K562 (cell line): ENCODE data around the gene CC2D1A. TPM values are rescaled to one million over a fixed set of nuclear protein-coding genes. Genes with fewer than 3 reads are reported as not detected.
A peak's percentile ranks its signal among the peaks of the same experiment; 100 is the strongest.

Source experiments
- ATAC-seq: fragments of 200-7000 bp; cut with Tn5 transposase; 3 replicates; pipeline ENCODE4 v1.9.1; 2020; ENCODE audit warnings: moderate library complexity
- BruUV-seq: library from RNA; stranded (reverse); fragments of 400-500 nt; replicated peaks from 2 replicates; lab custom pipeline; 2021; lab: Mats Ljungman, UMichigan
- CTCF ChIA-PET: fragments of 300-600 bp; formaldehyde crosslinking; extraction: SDS; loops from one replicate; lab custom pipeline; 2021; ENCODE audit warnings: low intra/inter-chr PET ratio; lab: Yijun Ruan, JAX
- POLR2A ChIA-PET: fragments of 300-600, 350-650 bp; sonication (Branson Sonifier 250); formaldehyde crosslinking; extraction: SDS; loops from one replicate; lab custom pipeline; 2021; ENCODE audit warnings: antibody characterized with exemption, inconsistent platforms; lab: Yijun Ruan, JAX
- DNase-seq, 4 experiments: peaks; one replicate each; pipeline versions ENCODE4 v3.0.0 to v3.0.0-alpha.2; 2011 to 2018; ENCODE audit warnings: low spot score in 3 of 4, mixed read lengths in 3 of 4; ENCODE audit errors: extremely low read depth in 1 of 4
- FAIRE-seq: peaks from 2 replicates; lab custom pipeline; 2011; peaks lifted over from hg19 to GRCh38; lab: Jason Lieb, UNC
- H2AFZ ChIP-seq: 2 replicates; pipeline ENCODE4 v1.6.0; 2011; ENCODE audit warnings: low read depth, low read length, control low read depth, inconsistent platforms
- H3K27ac ChIP-seq: fragments of 200-600 bp; 3 replicates; pipeline ENCODE4 v1.8.0; 2011; ENCODE audit warnings: low read depth, mild to moderate bottlenecking, control low read depth, inconsistent platforms, low read length, moderate library complexity, mixed read lengths; ENCODE audit errors: extremely low read depth
- H3K27me3 ChIP-seq, 2 experiments: fragments of 300-600 bp in 1 of 2; 2 replicates in 1 of 2; 3 replicates in 1 of 2; pipeline versions ENCODE4 v1.6.0 to v1.8.0; 2011; ENCODE audit warnings: inconsistent platforms in 2 of 2, low read length in 2 of 2, mild to moderate bottlenecking in 1 of 2, mixed read lengths in 1 of 2, moderate library complexity in 1 of 2; ENCODE audit not compliant: control insufficient read depth in 2 of 2, insufficient read depth in 2 of 2
- H3K36me3 ChIP-seq: fragments of 300-600 bp; 3 replicates; pipeline ENCODE4 v1.8.0; 2011; ENCODE audit warnings: mild to moderate bottlenecking, low read length, inconsistent platforms; ENCODE audit not compliant: control insufficient read depth, insufficient read depth
- H3K4me1 ChIP-seq, 2 experiments: fragments of 200-600 bp in 1 of 2; replicated peaks in 1 of 2; 2 replicates in 1 of 2; 3 replicates in 1 of 2; pipeline versions ENCODE4 v1.5.1 to v1.8.0; 2011; ENCODE audit warnings: inconsistent platforms in 2 of 2, low read length in 2 of 2, mild to moderate bottlenecking in 1 of 2, mixed read lengths in 1 of 2, moderate library complexity in 1 of 2; ENCODE audit not compliant: control insufficient read depth in 2 of 2, insufficient read depth in 2 of 2
- H3K4me2 ChIP-seq: 2 replicates; pipeline ENCODE4 v1.6.1; 2011; ENCODE audit warnings: low read length, control low read depth, inconsistent platforms, mixed read lengths; ENCODE audit not compliant: insufficient read depth
- H3K4me3 ChIP-seq: fragments of 200-600 bp; sonication (generic), shearing (Covaris generic); 2 replicates; pipeline ENCODE4 v1.5.1; 2016; ENCODE audit warnings: control low read depth, inconsistent platforms
- H3K79me2 ChIP-seq: fragments of 200-600 bp; 3 replicates; pipeline ENCODE4 v1.8.0; 2011; ENCODE audit warnings: low read length, inconsistent platforms; ENCODE audit not compliant: control insufficient read depth, insufficient read depth
- H3K9ac ChIP-seq, 2 experiments: 2 replicates each; pipeline versions ENCODE4 v1.6.0 to v1.6.1; 2011; ENCODE audit warnings: low read depth in 2 of 2, low read length in 2 of 2, control low read depth in 1 of 2, inconsistent platforms in 1 of 2, mild to moderate bottlenecking in 1 of 2, mixed read lengths in 1 of 2; ENCODE audit not compliant: insufficient read depth in 1 of 2
- H3K9me1 ChIP-seq: one replicate; pipeline ENCODE4 v1.6.0; 2011; ENCODE audit warnings: inconsistent platforms, mild to moderate bottlenecking, low read length, moderate library complexity; ENCODE audit not compliant: control insufficient read depth, insufficient read depth
- H3K9me3 ChIP-seq: replicated peaks from 2 replicates; pipeline ENCODE4 v1.5.1; 2011; ENCODE audit warnings: low read depth, low read length, inconsistent platforms; ENCODE audit not compliant: control insufficient read depth, insufficient read depth
- H4K20me1 ChIP-seq: replicated peaks from 2 replicates; pipeline ENCODE4 v1.6.1; 2011; ENCODE audit warnings: low read length, inconsistent platforms, mixed read lengths; ENCODE audit not compliant: control insufficient read depth, insufficient read depth
- ASH1L ChIP-seq: fragments of 450-650 bp; IDR thresholded peaks from 2 replicates; pipeline ENCODE4 v1.6.1; 2018; ENCODE audit warnings: borderline replicate concordance, mild to moderate bottlenecking, low read depth; ENCODE audit not compliant: partially characterized antibody
- CBFB ChIP-seq: sonication (generic); formaldehyde crosslinking; IDR thresholded peaks from 2 replicates; pipeline ENCODE4 v1.4.0; 2020; ENCODE audit warnings: mild to moderate bottlenecking, missing genetic modification reagents
- GABPB1 ChIP-seq: sonication (generic); formaldehyde crosslinking; IDR thresholded peaks from 2 replicates; pipeline ENCODE4 v1.8.0; 2022; ENCODE audit warnings: mild to moderate bottlenecking, missing genetic modification reagents
- KDM1A ChIP-seq, 2 experiments: fragments of 450-650 bp; IDR thresholded peaks; 2 replicates each; pipeline ENCODE4 v1.6.1; 2016; ENCODE audit warnings: mild to moderate bottlenecking in 2 of 2
- MAZ ChIP-seq, 2 experiments: fragments of 450-650 bp in 1 of 2; sonication (generic) in 1 of 2; formaldehyde crosslinking; IDR thresholded peaks in 1 of 2; conservative IDR thresholded peaks in 1 of 2; 2 replicates each; pipeline versions ENCODE4 v1.4.0 to v1.5.0; 2020; ENCODE audit warnings: mild to moderate bottlenecking in 1 of 2, missing genetic modification reagents in 1 of 2
- NELFE ChIP-seq: IDR thresholded peaks from 2 replicates; pipeline ENCODE4 v1.6.1; 2011; ENCODE audit warnings: mild to moderate bottlenecking; ENCODE audit not compliant: insufficient read depth, insufficient read length
- PTBP1 ChIP-seq: fragments of 200-400 bp; formaldehyde crosslinking; IDR thresholded peaks from 2 replicates; pipeline ENCODE4 v1.6.1; 2017; ENCODE audit warnings: low read depth, low read length
- ZNF146 ChIP-seq: IDR thresholded peaks from one replicate; pipeline ENCODE4 v1.6.1; 2018; ENCODE audit warnings: missing compliant biosample characterization; ENCODE audit not compliant: unreplicated experiment
- WGBS: fragments of 100-300 bp; shearing (Covaris generic); methylation state at CpG from one replicate; pipeline ENCODE4 v1.1.6; 2016; ENCODE audit warnings: low coverage, mixed read lengths; ENCODE audit not compliant: insufficient coverage; ENCODE audit errors: missing lambda C conversion rate; 5-methylcytosine and 5-hydroxymethylcytosine counted together
- in situ Hi-C: fragments of 300-500 bp; cut with MboI; formaldehyde crosslinking; loops from 4 replicates; pipeline ENCODE4 v1.15.0; 2018; ENCODE audit warnings: inconsistent platforms, mixed read lengths
- intact Hi-C: fragments of 100-400 bp; cut with micrococcal nuclease; formaldehyde crosslinking; loops from 2 replicates; pipeline ENCODE4 v1.14.2; 2022
- polyA plus RNA-seq, 8 experiments: library from polyadenylated mRNA; depleted of rRNA in 4 of 8; stranded (reverse) in 5 of 8; unstranded in 3 of 8; fragments of >200 nt; fragmentation: Nextera tagmentation in 2 of 8; fragmentation: Illumina TruSeq in 1 of 8; extraction: Ambion mirVana in 2 of 8; extraction: Trizol in 1 of 8; gene quantifications; 2 replicates each; pipeline versions ENCODE4 v1.2.1 to v1.2.3, GENCODE V29; 2011 to 2014; ENCODE audit warnings: inconsistent platforms in 1 of 8, missing spikeins in 1 of 8
- total RNA-seq, 7 experiments: library from RNA; depleted of rRNA in 6 of 7; stranded (reverse); fragments of >200 nt in 6 of 7; fragmentation: Illumina TruSeq in 2 of 7; extraction: Trizol in 2 of 7; gene quantifications; 2 replicates each; pipeline versions ENCODE4 v1.2.1 to v1.2.3, GENCODE V29; 2011 to 2021; ENCODE audit warnings: low replicate concordance in 1 of 7
- TF ChIP-seq, protein P1 (sequence below): sonication (generic); formaldehyde crosslinking; IDR thresholded peaks from 2 replicates; pipeline ENCODE4 v1.8.0; 2023; ENCODE audit warnings: mild to moderate bottlenecking, missing genetic modification reagents
- TF ChIP-seq, protein P2 (sequence below): IDR thresholded peaks from 3 replicates; pipeline ENCODE4 v1.6.1; 2011; ENCODE audit warnings: borderline replicate concordance, mild to moderate bottlenecking; ENCODE audit not compliant: insufficient read length, insufficient read depth
- TF ChIP-seq, protein P3 (sequence below), 2 experiments: fragments of 450-650 bp; IDR thresholded peaks; 2 replicates each; pipeline ENCODE4 v1.6.1; 2018; ENCODE audit warnings: mild to moderate bottlenecking in 2 of 2, low read depth in 1 of 2; ENCODE audit not compliant: partially characterized antibody in 2 of 2

The CC2D1A gene
- total and polyA plus RNA-seq, 9 of the 15 experiments (the other 6 are each of a cell fraction or from before 2014, with no cell fraction given): 0.32 to 31.0 (median 12.9) TPM

DNA sequence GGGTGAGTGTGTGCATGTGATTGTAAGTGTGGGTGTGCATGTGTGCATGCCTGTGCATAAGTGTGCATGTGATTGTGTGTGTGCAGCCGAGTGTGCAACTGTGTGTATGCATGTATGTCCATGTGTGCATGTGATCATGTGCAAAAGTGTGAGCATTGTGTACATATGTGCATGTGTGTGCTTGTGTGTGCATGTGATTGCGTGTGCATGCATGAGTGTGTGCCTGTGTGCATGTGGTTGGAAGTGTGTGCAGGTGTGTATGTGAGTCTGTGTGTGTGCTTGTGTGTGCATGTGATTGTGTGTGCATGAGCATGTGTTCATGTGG lies 28.7 kb downstream of the CC2D1A start (continued):
- TF ChIP-seq ZNF146 (no peak), NELFE (no peak)
- TF ChIP-seq, protein P1, sequence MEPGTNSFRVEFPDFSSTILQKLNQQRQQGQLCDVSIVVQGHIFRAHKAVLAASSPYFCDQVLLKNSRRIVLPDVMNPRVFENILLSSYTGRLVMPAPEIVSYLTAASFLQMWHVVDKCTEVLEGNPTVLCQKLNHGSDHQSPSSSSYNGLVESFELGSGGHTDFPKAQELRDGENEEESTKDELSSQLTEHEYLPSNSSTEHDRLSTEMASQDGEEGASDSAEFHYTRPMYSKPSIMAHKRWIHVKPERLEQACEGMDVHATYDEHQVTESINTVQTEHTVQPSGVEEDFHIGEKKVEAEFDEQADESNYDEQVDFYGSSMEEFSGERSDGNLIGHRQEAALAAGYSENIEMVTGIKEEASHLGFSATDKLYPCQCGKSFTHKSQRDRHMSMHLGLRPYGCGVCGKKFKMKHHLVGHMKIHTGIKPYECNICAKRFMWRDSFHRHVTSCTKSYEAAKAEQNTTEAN (CRISPR knock-in tag): peak; percentile 98

DNA sequence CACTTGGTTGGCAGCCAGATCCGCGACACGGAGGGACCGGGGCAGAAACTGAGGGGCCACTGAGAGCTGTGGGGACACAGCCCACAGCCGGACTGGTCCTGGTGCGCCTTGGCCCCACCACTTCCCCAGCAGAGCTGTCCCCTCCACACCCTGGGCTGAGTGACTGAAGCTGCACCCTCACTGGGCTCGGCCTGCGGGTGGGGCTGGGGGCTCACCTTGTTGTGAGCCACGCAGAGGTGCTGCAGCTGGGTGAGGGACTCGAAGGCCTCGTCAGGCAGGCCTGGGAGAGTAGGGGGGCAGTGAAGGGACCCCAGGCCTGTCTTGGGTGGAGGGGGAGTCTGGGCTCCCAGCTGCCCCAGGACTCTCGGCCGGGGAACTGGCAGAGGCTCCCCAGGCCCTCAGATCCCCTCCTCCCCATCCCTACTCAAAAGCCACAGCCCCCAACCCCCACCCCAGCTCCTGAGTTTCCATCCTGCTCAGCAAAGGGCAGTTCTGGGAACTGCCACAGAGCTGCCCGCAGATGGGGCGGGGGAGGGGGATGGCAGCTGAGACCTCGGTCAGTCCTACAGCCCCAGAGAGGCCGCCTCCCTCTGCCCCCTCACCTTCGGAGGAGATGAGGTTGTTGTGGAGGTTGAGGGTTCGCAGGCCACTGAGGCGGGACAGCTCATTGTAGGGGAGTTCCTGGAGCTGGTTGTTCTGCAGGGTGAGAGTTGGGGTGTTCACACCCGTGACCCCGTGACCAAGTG lies 29.9 kb downstream of the CC2D1A start:
- in situ Hi-C loops: no loop called here
- DNase-seq (peak; percentile 49 to 64 (median 58)), ATAC-seq (peak; percentile 34; the same call in 1 of the 3 replicates), FAIRE-seq (no peak)
- no peak overlapping the region for H3K4me2 ChIP-seq
- H3K4me1 ChIP-seq: peaks cover 0 to 49% of the 10 kb centered on the region in 2 experiments; a peak in 4 of 5 replicates
- POLR2A ChIA-PET: interaction anchor here (0.6 to 1.1 kb wide), 2 partner anchors 18 to 379 kb away, joined by 3 to 9 read pairs; no protein-coding TSS in a partner anchor
- no peaks in the 10 kb centered on the region for H3K9me3 ChIP-seq
- 0 out of 2 replicates have a peak, but pooled peaks cover 4% of the 10 kb centered on the region for H4K20me1 ChIP-seq
- no peak overlapping the region for H3K27ac ChIP-seq
- no TSS peak for BruUV-seq
- intact Hi-C loops: no loop called here
- H2AFZ ChIP-seq: no peak overlapping the region
- 39% methylated on average over 16 of the region's 22 CpGs for WGBS
- no peaks in the 10 kb centered on the region for H3K9me1 ChIP-seq
- no peak overlapping the region for H3K4me3 ChIP-seq
- H3K9ac ChIP-seq: peak overlapping the region in 1 of 2 experiments; percentile 54; a peak in 2 of 4 replicates
- no peaks in the 10 kb centered on the region for H3K79me2 ChIP-seq
- CTCF ChIA-PET: no interaction called here
- H3K36me3 ChIP-seq: peaks cover 5% of the 10 kb centered on the region; the same call in 1 of the 3 replicates
- peaks cover 0 to 3% of the 10 kb centered on the region in 2 experiments; a peak in 2 of 5 replicates for H3K27me3 ChIP-seq
- TF ChIP-seq ASH1L (no peak), GABPB1 (CRISPR knock-in tag) (0 out of 2 replicates have a peak, but pooled peaks have one; percentile 24), PTBP1 (no peak), MAZ (CRISPR knock-in tag; conservative IDR thresholded peaks at IDR 0.05 in 1 of 2, IDR thresholded peaks at IDR 0.05 in 1 of 2) (peak in 1 of 2 experiments; percentile 28; a peak in 1 of 4 replicates), CBFB (CRISPR knock-in tag) (no peak), KDM1A (IDR thresholded peaks at IDR 0.05) (peak in 1 of 2 experiments; percentile 90; a peak in 2 of 4 replicates)
- TF ChIP-seq, protein P2, sequence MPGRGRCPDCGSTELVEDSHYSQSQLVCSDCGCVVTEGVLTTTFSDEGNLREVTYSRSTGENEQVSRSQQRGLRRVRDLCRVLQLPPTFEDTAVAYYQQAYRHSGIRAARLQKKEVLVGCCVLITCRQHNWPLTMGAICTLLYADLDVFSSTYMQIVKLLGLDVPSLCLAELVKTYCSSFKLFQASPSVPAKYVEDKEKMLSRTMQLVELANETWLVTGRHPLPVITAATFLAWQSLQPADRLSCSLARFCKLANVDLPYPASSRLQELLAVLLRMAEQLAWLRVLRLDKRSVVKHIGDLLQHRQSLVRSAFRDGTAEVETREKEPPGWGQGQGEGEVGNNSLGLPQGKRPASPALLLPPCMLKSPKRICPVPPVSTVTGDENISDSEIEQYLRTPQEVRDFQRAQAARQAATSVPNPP: no peak
- TF ChIP-seq, protein P3, sequence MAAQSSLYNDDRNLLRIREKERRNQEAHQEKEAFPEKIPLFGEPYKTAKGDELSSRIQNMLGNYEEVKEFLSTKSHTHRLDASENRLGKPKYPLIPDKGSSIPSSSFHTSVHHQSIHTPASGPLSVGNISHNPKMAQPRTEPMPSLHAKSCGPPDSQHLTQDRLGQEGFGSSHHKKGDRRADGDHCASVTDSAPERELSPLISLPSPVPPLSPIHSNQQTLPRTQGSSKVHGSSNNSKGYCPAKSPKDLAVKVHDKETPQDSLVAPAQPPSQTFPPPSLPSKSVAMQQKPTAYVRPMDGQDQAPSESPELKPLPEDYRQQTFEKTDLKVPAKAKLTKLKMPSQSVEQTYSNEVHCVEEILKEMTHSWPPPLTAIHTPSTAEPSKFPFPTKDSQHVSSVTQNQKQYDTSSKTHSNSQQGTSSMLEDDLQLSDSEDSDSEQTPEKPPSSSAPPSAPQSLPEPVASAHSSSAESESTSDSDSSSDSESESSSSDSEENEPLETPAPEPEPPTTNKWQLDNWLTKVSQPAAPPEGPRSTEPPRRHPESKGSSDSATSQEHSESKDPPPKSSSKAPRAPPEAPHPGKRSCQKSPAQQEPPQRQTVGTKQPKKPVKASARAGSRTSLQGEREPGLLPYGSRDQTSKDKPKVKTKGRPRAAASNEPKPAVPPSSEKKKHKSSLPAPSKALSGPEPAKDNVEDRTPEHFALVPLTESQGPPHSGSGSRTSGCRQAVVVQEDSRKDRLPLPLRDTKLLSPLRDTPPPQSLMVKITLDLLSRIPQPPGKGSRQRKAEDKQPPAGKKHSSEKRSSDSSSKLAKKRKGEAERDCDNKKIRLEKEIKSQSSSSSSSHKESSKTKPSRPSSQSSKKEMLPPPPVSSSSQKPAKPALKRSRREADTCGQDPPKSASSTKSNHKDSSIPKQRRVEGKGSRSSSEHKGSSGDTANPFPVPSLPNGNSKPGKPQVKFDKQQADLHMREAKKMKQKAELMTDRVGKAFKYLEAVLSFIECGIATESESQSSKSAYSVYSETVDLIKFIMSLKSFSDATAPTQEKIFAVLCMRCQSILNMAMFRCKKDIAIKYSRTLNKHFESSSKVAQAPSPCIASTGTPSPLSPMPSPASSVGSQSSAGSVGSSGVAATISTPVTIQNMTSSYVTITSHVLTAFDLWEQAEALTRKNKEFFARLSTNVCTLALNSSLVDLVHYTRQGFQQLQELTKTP (IDR thresholded peaks at IDR 0.05; ENCODE audit: low read depth in 1 of 2, partially characterized antibody in 2 of 2): peak in 1 of 2 experiments; percentile 59
